ENCODE measurements around the gene PRDM16.

- TF ChIP-seq ZBTB10 (tag by site-specific recombination; IDR thresholded peaks at IDR 0.05) (no peak), TCF7L2 (IDR thresholded peaks at IDR 0.05; ENCODE audit: borderline replicate concordance, low read depth, low read length) (no peak), ATF2 (tag by site-specific recombination; IDR thresholded peaks at IDR 0.05; ENCODE audit: low read depth) (no peak), ZNF175 (tag by site-specific recombination; IDR thresholded peaks at IDR 0.05) (no peak)
Measured at GRCh38 chr1:3401585-3402257, 332.7 kb downstream of the PRDM16 start.
